HG02610 (cell line): ENCODE data around the gene TMPRSS9.
"Not testable (repeated sequence)": the region's sequence is repeated elsewhere in the genome, so short reads cannot be mapped to it uniquely, and the experiment has no call there.

ENCODE experiments used
- ATAC-seq: cut with Tn5 transposase; IDR thresholded peaks from one replicate; pipeline ENCODE4 v1.9.1; 2021; ENCODE audit warnings: mild to moderate bottlenecking, moderate library complexity; ENCODE audit not compliant: unreplicated experiment

The TMPRSS9 gene

DNA sequence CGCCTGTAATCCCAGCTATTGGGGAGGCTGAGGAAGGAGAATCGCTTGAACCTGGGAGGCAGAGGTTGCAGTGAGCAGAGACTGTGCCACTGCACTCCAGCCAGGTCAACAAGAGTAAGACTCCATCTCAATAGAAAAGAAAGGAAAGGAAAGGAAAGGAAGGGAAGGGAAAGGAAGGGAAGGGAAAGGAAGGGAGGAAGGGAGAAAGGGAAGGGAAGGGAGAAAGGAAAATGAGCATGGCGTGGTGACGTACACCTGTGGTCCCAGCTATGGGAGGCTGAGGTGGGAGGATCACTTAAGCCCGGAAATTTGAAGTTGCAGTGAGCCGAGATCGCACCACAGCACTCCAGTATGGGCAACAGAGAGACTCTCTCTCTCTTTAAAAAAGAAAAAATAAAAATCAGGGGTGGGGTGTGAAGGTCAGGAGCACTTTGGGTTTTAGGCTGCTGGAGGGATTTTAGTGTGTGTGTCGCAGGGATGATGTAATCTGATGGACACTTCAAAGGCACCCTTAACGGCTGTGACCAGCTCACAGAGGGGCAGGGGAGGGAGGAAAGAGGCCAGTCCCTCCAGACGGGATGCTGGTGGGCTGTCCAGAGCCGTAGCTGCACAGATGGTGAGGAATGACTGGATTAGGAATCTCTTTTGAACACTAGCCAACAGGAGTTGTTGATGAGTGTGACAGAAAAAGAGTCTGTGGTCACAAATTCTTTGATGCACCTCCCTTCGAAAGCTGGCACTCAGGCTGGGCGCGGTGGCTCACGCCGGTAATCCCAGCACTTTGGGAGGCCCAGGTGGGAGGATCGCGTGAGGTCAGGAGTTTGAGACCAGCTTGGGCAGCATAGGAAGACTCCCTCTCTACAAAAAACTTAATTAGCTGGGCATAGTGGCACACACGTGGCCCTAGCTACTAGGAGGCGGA, 27.6 kb downstream of the TMPRSS9 start:
- ATAC-seq, result no peak

- no peak for ATAC-seq
Observed at GRCh38 chr19:2389594-2389993, 29.5 kb downstream of the TMPRSS9 start.

DNA sequence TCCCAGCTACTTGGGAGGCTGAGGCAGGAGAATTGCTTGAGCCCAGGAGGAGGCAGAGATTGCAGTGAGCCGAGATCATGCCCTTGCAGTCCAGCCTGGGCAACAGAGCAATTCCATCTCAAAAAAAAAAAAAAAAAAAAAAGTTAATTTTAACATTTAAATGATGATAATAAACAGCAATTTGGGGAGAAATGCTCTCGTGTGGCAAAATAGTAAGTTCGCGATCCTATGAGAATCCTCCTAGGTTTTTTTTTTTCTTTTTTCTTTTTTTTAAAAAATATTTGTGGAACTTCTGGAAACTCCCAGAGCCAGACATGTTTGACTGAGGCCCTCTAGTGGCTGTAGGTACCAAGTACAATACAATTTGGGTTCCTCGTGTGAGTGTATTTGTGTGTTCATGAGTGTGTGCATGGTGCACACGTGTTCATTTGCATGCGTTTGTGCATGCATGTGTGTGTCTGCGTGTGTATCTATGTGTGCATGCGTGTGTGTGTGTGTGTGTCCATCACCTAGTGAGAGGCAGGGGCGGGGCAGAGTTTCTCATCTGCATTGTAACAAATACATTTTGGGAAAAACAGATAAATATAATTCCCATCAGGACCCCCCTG, 31.2 kb downstream of the TMPRSS9 start:
- ATAC-seq, result no peak

DNA sequence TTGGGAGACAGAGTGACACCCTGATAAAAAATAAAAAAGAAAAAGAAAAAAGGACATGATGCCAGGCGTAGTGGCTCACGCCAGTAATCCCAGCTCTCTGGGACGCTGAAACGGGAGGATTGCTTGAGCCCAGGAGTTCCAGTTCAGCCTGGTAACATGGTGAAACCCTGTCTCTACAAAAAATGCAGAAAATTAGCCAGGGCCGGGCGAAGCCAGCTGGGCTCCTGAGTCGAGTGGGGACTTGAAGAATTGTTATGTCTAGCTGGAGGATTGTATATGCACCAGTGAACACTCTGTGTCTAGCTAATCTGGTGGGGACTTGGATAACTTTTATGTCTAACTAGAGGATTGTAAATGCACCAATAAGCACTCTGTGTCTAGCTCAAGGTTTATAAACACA, 32.3 kb downstream of the TMPRSS9 start:
- ATAC-seq, result no peak

- ATAC-seq, result not testable (repeated sequence)
Observed at GRCh38 chr19:2392899-2393298, 32.8 kb downstream of the TMPRSS9 start.

DNA sequence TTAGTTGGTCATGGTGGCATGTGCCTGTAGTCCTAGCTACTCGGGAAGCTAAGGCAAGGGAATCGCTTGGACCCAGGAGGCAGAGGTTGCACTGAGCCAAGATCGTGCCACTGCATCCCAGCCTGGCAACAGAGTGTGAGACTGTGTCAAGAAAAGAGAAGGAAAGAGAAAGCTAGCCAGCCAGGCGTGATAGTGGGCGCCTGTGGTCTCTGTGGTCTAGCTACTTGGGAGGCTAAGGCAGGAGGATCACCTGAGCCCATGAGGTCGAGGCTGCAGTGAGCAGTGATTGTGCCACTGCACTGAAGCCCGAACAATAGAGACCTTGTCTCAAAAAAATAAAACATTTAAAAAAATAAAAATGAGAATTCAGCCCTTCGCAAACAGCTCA, 34.0 kb downstream of the TMPRSS9 start:
- ATAC-seq, result no peak

DNA sequence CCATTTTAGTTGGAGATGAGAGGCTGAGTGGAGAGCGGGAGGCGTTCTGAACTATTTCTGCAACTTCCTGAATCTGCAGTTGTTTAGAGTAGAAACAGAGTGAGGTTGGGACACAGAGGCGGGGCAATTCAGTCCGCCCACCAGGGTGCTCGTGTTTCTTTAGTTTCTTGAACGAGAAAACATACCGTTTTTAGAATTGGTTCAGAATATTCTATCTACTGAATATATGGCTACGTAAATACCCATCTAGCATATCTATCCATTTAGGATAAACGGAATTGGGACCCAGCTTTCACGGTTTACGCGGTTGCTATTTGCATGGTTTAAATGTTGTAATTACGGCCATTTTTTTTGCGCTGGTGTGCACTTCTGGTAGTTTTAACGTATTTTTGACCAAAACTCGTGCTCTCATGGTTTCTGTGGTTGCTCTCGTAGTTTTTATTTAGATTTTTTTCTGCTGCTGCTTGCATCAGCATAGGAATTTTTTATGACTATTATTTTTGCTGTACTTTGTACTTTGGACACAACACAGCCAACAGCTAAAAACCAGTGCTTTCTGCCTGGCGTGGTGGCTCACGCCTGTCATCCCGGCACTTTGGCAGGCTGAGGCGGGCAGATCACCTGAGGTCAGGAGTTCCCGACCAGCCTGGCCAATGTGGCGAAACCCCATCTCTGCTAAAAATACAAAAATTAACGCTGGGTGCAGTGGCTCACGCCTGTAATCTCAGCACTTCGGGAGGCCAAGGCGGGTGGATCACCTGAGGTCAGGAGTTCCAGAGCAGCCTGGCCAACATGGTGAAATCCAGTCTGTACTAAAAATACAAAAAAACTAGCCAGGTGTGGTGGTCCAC, 34.6 kb downstream of the TMPRSS9 start:
- ATAC-seq, result no peak

- ATAC-seq, result not testable (repeated sequence)
Observed at GRCh38 chr19:2395293-2395829, 35.3 kb downstream of the TMPRSS9 start.

DNA sequence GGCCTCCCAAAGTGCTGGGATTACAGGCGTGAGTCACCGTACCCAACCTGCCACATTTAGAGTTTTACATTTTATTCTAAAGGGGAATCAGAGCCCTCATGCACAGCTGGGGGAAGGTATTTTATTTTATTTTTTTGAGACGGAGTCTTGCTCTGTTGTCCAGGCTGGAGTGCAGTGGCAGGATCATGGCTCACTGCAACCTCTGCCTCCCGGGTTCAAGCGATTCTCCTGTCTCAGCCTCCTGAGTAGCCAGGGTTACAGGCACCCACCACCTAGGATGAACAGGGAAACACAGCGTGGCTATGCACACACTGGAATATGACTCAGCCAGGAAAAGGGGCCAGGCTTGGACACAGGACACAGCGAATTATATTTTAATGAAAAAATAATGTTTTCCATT, 37.1 kb downstream of the TMPRSS9 start:
- not testable (repeated sequence) for ATAC-seq

DNA sequence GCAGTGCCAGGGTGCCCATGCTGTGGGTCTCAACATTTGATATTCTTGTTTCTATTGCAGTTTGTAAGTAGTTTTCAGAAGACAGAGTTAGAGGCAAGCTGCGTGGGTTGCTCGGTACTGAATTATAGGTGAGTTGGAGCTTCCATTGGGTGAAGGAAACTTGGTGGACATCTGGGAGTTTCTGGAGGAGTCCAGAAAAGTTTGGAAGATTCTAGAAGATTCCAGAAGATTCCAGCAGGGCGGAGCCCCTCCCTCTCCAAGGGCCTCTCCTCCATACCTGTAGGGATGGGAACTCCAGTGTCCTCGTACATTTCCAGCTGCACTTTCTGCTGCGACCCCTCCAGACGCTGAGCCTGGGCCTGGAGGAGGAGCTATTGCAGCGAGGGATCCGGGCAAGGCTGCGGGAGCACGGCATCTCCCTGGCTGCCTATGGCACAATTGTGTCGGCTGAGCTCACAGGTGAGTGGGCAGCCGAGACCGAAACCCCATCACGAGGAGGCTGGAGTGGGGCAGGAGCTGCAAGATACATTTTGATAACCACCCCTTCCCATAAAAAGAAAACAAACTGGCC, 38.8 kb downstream of the TMPRSS9 start:
- ATAC-seq, result no peak

GRCh38 chr19:2399582-2399981, 39.5 kb downstream of the TMPRSS9 start:
- no peak for ATAC-seq

GRCh38 chr19:2408247-2408646, 48.2 kb downstream of the TMPRSS9 start:
- no peak for ATAC-seq

DNA sequence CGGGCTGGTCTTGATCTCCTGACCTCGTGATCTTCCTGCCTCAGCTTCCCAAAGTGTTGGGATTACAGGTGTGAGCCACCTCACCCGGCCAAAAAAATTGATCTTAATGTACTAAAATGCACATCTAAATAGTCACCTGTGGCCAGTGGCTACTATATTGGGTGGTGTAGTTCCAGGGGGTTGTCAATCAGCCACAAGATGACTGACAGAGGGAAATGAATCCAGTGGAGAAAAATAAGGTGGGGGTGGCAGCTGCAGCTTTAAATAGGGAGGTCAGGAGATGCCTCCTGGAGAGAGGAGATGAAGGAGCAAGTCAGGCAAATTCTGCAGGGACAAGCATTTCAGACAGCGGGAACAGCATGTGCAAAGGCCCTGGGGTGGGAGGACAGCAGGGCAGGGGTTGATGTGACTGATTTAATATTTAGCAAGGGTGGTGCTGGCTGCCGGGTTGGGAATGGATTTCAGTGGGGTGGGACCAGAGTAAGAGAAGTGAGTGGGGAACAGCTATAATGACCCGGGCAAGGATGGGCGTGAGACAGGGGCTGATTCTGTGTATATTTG, 49.4 kb downstream of the TMPRSS9 start:
- no peak for ATAC-seq

GRCh38 chr19:2410023-2410422, 50.0 kb downstream of the TMPRSS9 start:
- no peak for ATAC-seq

DNA sequence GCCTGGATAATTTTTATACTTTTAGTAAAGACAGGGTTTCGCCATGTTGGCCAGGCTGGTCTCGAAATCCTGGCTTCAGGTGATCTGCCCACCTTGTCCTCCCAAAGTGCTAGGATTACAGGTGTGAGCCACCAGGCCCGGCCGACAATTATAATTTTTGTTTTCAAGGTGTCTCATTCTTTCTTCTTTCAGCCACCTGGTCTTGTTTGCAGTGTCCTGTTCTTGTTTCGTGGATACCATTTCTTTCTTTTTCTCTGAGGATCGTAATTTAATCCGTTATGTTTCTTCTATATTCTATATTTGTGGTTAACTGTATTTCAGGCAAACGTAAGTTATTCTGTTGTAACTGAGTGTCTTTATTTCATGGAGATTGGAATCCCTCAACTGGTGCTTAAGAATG, 51.6 kb downstream of the TMPRSS9 start:
- no peak for ATAC-seq

DNA sequence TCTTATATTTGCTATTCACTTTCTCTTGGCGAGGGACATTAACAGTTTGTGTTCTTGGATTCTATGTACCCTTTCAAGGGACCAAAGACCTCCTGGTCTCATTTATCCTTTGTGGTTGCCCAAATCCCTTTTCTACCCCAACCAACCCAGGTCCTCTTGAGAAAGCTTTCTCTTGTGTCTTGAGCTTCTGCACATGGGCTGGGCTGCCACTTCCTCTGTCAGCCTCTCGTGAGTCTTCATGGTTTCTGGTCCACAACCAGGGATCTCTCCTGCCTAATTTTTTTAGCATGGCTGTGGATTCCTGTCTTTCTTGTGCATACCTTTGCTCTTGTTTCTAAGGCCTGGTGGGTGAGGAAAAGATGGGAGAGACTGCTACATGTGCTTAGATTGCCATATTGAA, 52.4 kb downstream of the TMPRSS9 start:
- no peak for ATAC-seq

DNA sequence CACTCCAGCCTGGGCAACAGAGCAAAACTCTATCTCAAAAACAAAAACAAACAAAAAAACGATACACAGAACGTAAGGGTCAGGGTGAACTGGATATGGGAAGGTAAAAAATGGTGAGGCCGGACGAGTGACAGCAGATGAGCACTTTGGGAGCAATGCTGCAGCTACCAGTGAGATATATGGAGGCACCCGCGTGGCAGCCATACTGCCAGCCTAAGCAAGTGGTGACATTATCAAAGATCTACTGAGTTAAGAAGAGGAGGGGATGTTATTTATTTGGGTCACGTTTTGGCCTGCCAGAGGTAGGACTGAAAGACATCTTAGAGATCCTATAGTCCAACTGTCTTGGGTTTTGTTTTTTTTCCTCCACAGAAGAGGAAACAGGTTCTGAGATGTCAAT, 53.1 kb downstream of the TMPRSS9 start:
- ATAC-seq, result no peak

GRCh38 chr19:2413629-2414028, 53.6 kb downstream of the TMPRSS9 start:
- no peak for ATAC-seq

GRCh38 chr19:2415281-2415972, 55.4 kb downstream of the TMPRSS9 start:
- ATAC-seq, result no peak

- no peak for ATAC-seq
Observed at GRCh38 chr19:2415973-2416319, 55.9 kb downstream of the TMPRSS9 start.
